HEK293 (cell line): ENCODE measurements around the gene DEF6.

ENCODE experiments used
- CTCF ChIA-PET: fragments of 350-600 bp; formaldehyde crosslinking; extraction: SDS; loops from one replicate; lab custom pipeline; 2021; ENCODE audit warnings: antibody characterized with exemption; lab: Yijun Ruan, JAX
- POLR2A ChIA-PET: fragments of 300-600 bp; formaldehyde crosslinking; extraction: SDS; loops from one replicate; lab custom pipeline; 2020; ENCODE audit warnings: antibody characterized with exemption, inconsistent platforms; lab: Yijun Ruan, JAX
- H3K27ac ChIP-seq: fragments of 200-500 bp; sonication (Bioruptor generic); 2 replicates; pipeline ENCODE4 v1.5.1; 2014; ENCODE audit warnings: low read depth, low read length, control low read depth, inconsistent platforms; ENCODE audit errors: extremely low read depth
- H3K36me3 ChIP-seq, 2 experiments: fragments of 200-500 bp in 1 of 2; sonication (Bioruptor generic) in 1 of 2; 1 replicate in 1 of 2; 2 replicates in 1 of 2; pipeline ENCODE4 v1.5.1; 2014 to 2017; ENCODE audit warnings: inconsistent platforms in 2 of 2, low read length in 2 of 2; ENCODE audit not compliant: control insufficient read depth in 2 of 2, insufficient read depth in 1 of 2
- H3K4me1 ChIP-seq: fragments of 200-500 bp; sonication (Bioruptor generic); 2 replicates; pipeline ENCODE4 v1.5.1; 2014; ENCODE audit warnings: mild to moderate bottlenecking, low read length, inconsistent platforms; ENCODE audit not compliant: control insufficient read depth, insufficient read depth
- H3K4me3 ChIP-seq: 2 replicates; pipeline ENCODE4 v1.5.1; 2011; ENCODE audit warnings: low read depth, mild to moderate bottlenecking, control low read depth, low read length, moderate library complexity
- H3K9me3 ChIP-seq: fragments of 200-500 bp; sonication (Bioruptor generic); 2 replicates; pipeline ENCODE4 v1.5.1; 2014; ENCODE audit warnings: low read depth, low read length, inconsistent platforms; ENCODE audit not compliant: control insufficient read depth, insufficient read depth
- GLI4 ChIP-seq: fragments of 450-650 bp; formaldehyde crosslinking; IDR thresholded peaks from 2 replicates; pipeline ENCODE4 v1.5.1; 2016; ENCODE audit warnings: missing biosample characterization, missing genetic modification characterization
- HOXA7 ChIP-seq: sonication (generic); formaldehyde crosslinking; IDR thresholded peaks from 2 replicates; pipeline ENCODE4 v1.8.1; 2022; ENCODE audit warnings: missing genetic modification reagents, borderline replicate concordance
- MZF1 ChIP-seq: fragments of 450-650 bp; formaldehyde crosslinking; IDR thresholded peaks from 2 replicates; pipeline ENCODE4 v1.5.1; 2017; ENCODE audit warnings: missing biosample characterization, missing genetic modification characterization, borderline replicate concordance
- TRIM28 ChIP-seq: IDR thresholded peaks from 2 replicates; pipeline ENCODE4 v1.6.1; 2011; ENCODE audit warnings: low read length, control low read depth, borderline replicate concordance
- ZNF10 ChIP-seq: fragments of 450-650 bp; formaldehyde crosslinking; IDR thresholded peaks from 2 replicates; pipeline ENCODE4 v1.5.1; 2017; ENCODE audit warnings: missing biosample characterization, missing genetic modification characterization
- ZNF112 ChIP-seq: fragments of 450-650 bp; formaldehyde crosslinking; IDR thresholded peaks from 2 replicates; pipeline ENCODE4 v1.5.0; 2017; ENCODE audit warnings: missing biosample characterization, missing genetic modification characterization
- ZNF121 ChIP-seq: fragments of 450-650 bp; formaldehyde crosslinking; IDR thresholded peaks from 2 replicates; pipeline ENCODE4 v1.5.1; 2016; ENCODE audit warnings: missing biosample characterization, missing genetic modification characterization
- ZNF184 ChIP-seq: fragments of 450-650 bp; IDR thresholded peaks from 2 replicates; pipeline ENCODE4 v1.5.1; 2018; ENCODE audit warnings: missing biosample characterization, mild to moderate bottlenecking, missing genetic modification characterization
- ZNF221 ChIP-seq: fragments of 450-650 bp; formaldehyde crosslinking; IDR thresholded peaks from 2 replicates; pipeline ENCODE4 v1.5.1; 2017; ENCODE audit warnings: missing biosample characterization, missing genetic modification characterization, borderline replicate concordance
- ZNF302 ChIP-seq: fragments of 450-650 bp; formaldehyde crosslinking; IDR thresholded peaks from 2 replicates; pipeline ENCODE4 v1.5.1; 2016; ENCODE audit warnings: missing biosample characterization, missing genetic modification characterization, low read depth
- ZNF555 ChIP-seq: fragments of 450-650 bp; formaldehyde crosslinking; conservative IDR thresholded peaks from 2 replicates; pipeline ENCODE4 v1.5.1; 2017; ENCODE audit warnings: missing biosample characterization, mild to moderate bottlenecking, missing genetic modification characterization, inconsistent platforms
- ZNF785 ChIP-seq: fragments of 450-650 bp; formaldehyde crosslinking; IDR thresholded peaks from 2 replicates; pipeline ENCODE4 v1.5.1; 2016; ENCODE audit warnings: missing biosample characterization, missing genetic modification characterization
- ZNF792 ChIP-seq: fragments of 450-650 bp; formaldehyde crosslinking; IDR thresholded peaks from 2 replicates; pipeline ENCODE4 v1.5.1; 2016; ENCODE audit warnings: missing biosample characterization, missing genetic modification characterization
- ZSCAN23 ChIP-seq: fragments of 450-650 bp; formaldehyde crosslinking; IDR thresholded peaks from 2 replicates; pipeline ENCODE4 v1.5.1; 2016; ENCODE audit warnings: missing biosample characterization, missing genetic modification characterization
- TF ChIP-seq, protein P1 (sequence below): fragments of 450-650 bp; formaldehyde crosslinking; IDR thresholded peaks from 2 replicates; pipeline ENCODE4 v1.5.1; 2016; ENCODE audit warnings: missing biosample characterization, missing genetic modification characterization
- TF ChIP-seq, protein P2 (sequence below): fragments of 450-650 bp; formaldehyde crosslinking; IDR thresholded peaks from 2 replicates; pipeline ENCODE4 v1.5.1; 2016; ENCODE audit warnings: missing biosample characterization, missing genetic modification characterization, borderline replicate concordance
- TF ChIP-seq, protein P3 (sequence below): fragments of 450-650 bp; formaldehyde crosslinking; IDR thresholded peaks from 2 replicates; pipeline ENCODE4 v1.5.1; 2017; ENCODE audit warnings: missing biosample characterization, missing genetic modification characterization
- TF ChIP-seq, protein P4 (sequence below): fragments of 450-650 bp; formaldehyde crosslinking; IDR thresholded peaks from 2 replicates; pipeline ENCODE4 v1.5.1; 2016; ENCODE audit warnings: missing biosample characterization, missing genetic modification characterization

DEF6 gene

DNA sequence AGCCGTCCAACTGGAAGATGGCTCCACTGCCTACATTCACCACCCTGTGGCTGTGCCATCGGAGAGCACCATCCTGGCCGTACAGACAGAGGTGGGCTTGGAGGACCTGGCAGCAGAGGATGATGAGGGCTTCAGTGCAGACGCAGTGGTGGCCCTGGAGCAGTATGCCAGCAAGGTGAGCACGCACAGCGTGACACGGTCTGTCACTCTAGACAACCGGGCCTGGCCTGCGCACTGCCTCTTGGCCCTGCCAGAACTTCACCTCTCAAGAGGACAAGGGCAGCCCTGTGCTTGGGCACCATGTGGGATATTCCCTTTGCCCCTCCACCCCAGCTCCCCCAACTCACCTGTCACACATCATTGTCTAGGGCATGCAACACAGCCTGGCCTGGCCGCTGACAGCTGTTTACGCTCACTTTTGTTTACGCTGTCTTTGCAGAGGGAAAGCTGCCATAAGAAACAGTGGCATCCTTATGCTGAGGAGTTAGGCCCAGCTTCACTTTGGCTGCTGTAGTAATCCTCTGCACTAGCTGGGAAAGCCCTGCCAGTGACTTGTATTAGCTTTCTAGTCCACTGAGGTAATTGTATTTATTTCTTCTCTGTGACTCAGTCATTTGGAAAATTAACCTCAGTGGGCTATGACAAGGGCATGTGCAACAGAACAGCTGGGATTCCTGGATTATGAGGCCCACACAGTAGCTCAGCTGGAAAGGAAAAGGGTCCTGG lies 9.8 kb upstream of the DEF6 start (continued):
- TF ChIP-seq TRIM28: no peak
- TF ChIP-seq ZNF785: no peak

DNA sequence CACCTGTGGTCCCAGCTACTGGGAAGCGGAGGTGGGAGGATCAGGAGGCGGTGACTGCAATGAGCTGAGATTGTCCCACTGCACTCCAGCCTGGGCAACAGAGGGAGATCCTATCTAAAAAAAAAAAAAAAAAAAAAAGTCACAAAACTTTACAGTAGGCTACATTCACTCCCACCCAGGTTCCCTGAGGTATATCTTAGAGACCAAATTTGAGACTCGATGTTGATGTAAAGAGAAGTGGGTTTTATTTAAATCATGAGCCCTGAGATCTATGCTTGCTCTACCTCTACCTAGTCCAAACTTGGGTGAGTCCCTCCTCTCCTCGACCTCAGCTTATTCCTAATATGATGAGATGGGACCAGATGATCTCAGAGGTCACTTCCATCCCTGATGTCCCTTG lies 8.8 kb upstream of the DEF6 start:
- Histone ChIP-seq H3K27ac (no peak overlapping the region), H3K4me1 (no peaks in the 10 kb centered on the region), H3K36me3 (peaks cover 17 to 90% of the 10 kb centered on the region in 2 experiments; a peak in 2 of 3 replicates), H3K9me3 (no peaks in the 10 kb centered on the region), H3K4me3 (no peak overlapping the region)
- TF ChIP-seq, protein P1, sequence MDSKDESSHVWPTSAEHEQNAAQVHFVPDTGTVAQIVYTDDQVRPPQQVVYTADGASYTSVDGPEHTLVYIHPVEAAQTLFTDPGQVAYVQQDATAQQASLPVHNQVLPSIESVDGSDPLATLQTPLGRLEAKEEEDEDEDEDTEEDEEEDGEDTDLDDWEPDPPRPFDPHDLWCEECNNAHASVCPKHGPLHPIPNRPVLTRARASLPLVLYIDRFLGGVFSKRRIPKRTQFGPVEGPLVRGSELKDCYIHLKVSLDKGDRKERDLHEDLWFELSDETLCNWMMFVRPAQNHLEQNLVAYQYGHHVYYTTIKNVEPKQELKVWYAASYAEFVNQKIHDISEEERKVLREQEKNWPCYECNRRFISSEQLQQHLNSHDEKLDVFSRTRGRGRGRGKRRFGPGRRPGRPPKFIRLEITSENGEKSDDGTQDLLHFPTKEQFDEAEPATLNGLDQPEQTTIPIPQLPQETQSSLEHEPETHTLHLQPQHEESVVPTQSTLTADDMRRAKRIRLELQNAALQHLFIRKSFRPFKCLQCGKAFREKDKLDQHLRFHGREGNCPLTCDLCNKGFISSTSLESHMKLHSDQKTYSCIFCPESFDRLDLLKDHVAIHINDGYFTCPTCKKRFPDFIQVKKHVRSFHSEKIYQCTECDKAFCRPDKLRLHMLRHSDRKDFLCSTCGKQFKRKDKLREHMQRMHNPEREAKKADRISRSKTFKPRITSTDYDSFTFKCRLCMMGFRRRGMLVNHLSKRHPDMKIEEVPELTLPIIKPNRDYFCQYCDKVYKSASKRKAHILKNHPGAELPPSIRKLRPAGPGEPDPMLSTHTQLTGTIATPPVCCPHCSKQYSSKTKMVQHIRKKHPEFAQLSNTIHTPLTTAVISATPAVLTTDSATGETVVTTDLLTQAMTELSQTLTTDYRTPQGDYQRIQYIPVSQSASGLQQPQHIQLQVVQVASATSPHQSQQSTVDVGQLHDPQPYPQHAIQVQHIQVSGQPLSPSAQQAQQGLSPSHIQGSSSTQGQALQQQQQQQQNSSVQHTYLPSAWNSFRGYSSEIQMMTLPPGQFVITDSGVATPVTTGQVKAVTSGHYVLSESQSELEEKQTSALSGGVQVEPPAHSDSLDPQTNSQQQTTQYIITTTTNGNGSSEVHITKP (tag by site-specific recombination): peak; percentile 78
- TF ChIP-seq, protein P2, sequence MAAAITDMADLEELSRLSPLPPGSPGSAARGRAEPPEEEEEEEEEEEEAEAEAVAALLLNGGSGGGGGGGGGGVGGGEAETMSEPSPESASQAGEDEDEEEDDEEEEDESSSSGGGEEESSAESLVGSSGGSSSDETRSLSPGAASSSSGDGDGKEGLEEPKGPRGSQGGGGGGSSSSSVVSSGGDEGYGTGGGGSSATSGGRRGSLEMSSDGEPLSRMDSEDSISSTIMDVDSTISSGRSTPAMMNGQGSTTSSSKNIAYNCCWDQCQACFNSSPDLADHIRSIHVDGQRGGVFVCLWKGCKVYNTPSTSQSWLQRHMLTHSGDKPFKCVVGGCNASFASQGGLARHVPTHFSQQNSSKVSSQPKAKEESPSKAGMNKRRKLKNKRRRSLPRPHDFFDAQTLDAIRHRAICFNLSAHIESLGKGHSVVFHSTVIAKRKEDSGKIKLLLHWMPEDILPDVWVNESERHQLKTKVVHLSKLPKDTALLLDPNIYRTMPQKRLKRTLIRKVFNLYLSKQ (tag by site-specific recombination): no peak
- POLR2A ChIA-PET: interaction anchor here (0.9 to 1.9 kb wide), 3 partner anchors 8 to 30 kb away, joined by 3 to 6 read pairs (median 3); partner anchors contain the start of gene ZNF76
- CTCF ChIA-PET: interaction anchor here (0.7 to 0.8 kb wide), 3 partner anchors 9 to 161 kb away, joined by 3 to 5 read pairs (median 3); partner anchors contain the start of gene DEF6

DNA sequence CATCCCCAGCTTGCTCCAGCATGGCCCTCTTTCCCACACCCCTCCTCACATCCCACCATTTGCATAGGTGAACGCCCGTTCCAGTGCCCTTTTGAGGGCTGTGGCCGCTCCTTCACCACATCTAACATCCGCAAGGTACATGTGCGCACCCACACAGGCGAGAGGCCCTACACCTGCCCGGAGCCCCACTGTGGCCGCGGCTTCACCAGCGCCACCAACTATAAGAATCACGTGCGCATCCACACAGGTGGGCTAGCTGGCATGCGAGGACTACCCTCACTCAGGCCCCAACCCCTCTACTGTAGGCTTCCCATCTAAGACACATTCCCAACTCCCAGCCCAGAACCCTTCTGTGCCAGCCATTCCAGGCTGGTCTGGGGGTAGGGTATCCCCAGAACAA lies 6.1 kb upstream of the DEF6 start:
- no peaks in the 10 kb centered on the region for H3K9me3 ChIP-seq
- H3K27ac ChIP-seq: no peak overlapping the region
- ChIA-PET CTCF (interaction anchor here (0.9 to 3.8 kb wide), 3 partner anchors 13 to 160 kb away, joined by 3 to 32 read pairs (median 3); no protein-coding TSS in a partner anchor), POLR2A (no interaction called here)
- H3K36me3 ChIP-seq: peaks cover 5 to 87% of the 10 kb centered on the region in 2 experiments; a peak in 2 of 3 replicates
- H3K4me3 ChIP-seq: no peak overlapping the region
- TF ChIP-seq ZNF184 (tag by site-specific recombination) (no peak), ZNF10 (tag by site-specific recombination) (no peak), ZNF112 (tag by site-specific recombination) (no peak), ZNF302 (tag by site-specific recombination) (no peak), GLI4 (tag by site-specific recombination) (no peak), ZSCAN23 (no peak), ZNF121 (tag by site-specific recombination) (no peak), MZF1 (tag by site-specific recombination) (no peak), ZNF792 (tag by site-specific recombination) (no peak), ZNF555 (no peak), HOXA7 (CRISPR knock-in tag) (no peak), ZNF221 (tag by site-specific recombination) (no peak)
- TF ChIP-seq, protein P3, sequence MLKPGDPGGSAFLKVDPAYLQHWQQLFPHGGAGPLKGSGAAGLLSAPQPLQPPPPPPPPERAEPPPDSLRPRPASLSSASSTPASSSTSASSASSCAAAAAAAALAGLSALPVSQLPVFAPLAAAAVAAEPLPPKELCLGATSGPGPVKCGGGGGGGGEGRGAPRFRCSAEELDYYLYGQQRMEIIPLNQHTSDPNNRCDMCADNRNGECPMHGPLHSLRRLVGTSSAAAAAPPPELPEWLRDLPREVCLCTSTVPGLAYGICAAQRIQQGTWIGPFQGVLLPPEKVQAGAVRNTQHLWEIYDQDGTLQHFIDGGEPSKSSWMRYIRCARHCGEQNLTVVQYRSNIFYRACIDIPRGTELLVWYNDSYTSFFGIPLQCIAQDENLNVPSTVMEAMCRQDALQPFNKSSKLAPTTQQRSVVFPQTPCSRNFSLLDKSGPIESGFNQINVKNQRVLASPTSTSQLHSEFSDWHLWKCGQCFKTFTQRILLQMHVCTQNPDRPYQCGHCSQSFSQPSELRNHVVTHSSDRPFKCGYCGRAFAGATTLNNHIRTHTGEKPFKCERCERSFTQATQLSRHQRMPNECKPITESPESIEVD (tag by site-specific recombination): no peak
- TF ChIP-seq, protein P4, sequence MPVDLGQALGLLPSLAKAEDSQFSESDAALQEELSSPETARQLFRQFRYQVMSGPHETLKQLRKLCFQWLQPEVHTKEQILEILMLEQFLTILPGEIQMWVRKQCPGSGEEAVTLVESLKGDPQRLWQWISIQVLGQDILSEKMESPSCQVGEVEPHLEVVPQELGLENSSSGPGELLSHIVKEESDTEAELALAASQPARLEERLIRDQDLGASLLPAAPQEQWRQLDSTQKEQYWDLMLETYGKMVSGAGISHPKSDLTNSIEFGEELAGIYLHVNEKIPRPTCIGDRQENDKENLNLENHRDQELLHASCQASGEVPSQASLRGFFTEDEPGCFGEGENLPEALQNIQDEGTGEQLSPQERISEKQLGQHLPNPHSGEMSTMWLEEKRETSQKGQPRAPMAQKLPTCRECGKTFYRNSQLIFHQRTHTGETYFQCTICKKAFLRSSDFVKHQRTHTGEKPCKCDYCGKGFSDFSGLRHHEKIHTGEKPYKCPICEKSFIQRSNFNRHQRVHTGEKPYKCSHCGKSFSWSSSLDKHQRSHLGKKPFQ (tag by site-specific recombination): no peak
- H3K4me1 ChIP-seq: no peaks in the 10 kb centered on the region
